Activated CD4-positive, alpha-beta T cell treated with anti-CD3 and anti-CD28 coated beads, Interleukin-2, Interleukin-6, amounts not matched to agents 100 ng/mL and 50 ng/mL, durations not matched to agents 16 hours and 8 hours (primary cell): ENCODE measurements around the gene SFTPA1.
"Not testable (repeated sequence)": the region's sequence is repeated elsewhere in the genome, so short reads cannot be mapped to it uniquely, and the experiment has no call there.

ENCODE experiments used
- DNase-seq: peaks from one replicate; pipeline ENCODE4 v3.0.0-alpha.2; 2020

Gene SFTPA1

DNA sequence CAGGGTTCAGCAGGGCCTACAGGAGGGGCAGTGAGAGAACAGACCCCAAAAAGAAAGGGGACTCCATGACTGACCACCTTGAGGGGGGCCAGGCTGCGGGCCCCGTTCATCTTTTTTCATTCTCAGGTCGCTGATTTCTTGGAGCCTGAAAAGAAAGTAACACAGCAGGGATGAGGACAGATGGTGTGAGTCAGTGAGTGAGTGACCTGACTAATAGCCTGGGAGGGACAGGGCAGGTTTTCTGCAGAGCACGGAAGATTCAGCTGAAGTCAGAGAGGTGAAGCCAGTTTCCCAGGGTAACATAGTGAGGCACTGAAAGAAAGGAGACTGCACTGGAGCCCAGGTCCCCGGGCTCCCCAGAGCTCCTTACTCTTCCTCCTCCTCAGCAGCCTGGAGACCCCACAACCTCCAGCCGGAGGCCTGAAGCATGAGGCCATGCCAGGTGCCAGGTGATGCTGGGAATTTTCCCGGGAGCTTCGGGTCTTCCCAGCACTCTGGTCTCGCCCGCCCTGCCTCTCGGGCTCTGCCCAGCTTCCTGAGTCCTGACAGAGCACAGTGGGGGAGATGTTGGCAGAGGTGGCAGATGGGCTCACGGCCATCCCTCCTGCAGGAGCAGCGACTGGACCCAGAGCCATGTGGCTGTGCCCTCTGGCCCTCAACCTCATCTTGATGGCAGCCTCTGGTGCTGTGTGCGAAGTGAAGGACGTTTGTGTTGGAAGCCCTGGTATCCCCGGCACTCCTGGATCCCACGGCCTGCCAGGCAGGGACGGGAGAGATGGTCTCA, 646 bp downstream of the SFTPA1 start:
- not testable (repeated sequence) for DNase-seq

DNA sequence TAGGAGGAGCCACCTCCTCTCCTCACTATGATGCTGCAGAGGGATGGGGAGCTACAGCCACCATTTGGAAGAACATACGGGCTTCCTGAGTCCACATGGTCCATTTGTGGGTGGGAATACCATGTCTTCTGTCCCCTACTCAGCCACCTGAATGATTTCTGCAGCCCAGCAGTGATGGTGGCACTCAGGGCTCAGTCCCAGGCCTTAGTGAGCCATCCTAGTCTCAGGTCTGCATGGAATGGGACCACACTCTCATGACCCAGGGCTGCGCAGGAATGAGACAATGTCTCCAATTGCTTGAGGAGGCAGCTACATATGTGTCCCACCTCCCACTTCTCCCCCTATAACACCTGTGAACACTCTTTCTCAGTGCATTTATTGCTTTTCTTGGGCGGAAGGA, 4.8 kb downstream of the SFTPA1 start:
- DNase-seq: no peak

DNA sequence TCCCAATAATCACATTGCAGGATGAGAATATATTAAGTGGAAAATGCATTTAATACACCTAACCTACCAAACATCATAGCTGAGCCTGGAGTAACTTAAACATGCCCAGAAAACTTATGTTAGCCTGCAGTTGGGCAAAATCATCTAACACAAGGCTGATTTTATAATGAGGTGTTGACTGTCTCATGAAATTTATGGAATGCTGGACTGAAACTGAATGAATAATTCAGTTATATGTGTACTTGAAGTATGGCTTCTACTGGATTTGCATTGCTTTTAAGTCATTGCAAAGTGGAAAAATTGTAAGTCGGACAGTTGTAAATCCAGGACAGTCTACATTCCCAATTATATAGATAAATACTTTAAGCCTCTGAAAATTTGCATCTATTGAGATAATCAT, 5.4 kb downstream of the SFTPA1 start:
- no peak for DNase-seq

DNA sequence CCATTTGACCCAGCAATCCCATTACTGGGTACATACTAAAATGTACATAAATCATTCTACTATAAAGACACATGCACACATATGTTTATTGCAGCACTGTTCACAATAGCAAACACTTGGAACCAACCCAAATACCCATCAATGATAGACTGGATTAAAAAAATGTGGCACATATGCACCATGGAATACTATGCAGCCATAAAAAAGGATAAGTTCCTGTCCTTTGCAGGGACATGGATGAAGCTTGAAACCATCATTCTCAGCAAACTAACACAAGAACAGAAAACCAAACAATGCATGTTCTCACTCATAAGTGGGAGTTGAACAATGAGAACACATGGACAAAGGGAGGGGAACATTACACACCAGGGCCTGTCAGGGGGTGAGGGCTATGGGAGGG, 12.9 kb downstream of the SFTPA1 start:
- not testable (repeated sequence) for DNase-seq

DNA sequence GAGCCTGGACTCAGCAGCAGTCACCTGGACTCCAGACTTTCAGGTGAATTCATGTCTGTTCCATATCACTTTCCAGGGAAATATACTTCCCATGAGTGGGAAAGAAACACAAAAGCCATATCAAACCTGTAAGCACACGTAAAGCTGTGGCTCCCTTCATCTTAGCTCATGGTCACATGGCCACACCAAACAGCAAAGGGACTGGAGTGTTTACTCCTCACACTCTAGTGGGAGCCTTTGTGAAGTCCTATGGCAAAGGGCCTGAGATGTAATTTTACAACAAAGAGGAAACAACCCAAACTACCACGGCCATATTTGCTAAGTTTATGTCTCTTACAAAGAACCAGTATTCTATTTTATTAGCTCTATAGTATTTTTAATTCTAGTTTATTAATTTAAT, 16.3 kb downstream of the SFTPA1 start:
- no peak for DNase-seq

DNA sequence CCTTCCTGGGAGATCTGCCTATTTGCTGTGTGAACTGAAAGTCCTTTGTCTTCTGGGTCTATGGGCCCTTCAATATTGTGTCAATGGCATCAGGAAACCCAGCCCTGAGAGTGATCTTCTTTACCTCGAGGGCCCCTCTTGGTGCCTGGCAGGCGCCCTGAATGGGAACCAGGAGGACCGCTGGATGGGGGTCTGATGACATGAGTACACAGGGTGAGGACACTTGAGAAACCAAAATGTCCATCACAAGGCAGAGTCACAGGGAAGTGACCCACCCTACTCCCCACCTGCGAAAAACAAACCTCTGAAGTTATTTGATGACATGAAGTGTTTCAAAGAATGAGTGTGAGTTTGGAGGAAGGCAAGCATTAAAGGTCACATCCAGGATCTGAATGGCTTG, 17.3 kb downstream of the SFTPA1 start:
- no peak for DNase-seq

DNA sequence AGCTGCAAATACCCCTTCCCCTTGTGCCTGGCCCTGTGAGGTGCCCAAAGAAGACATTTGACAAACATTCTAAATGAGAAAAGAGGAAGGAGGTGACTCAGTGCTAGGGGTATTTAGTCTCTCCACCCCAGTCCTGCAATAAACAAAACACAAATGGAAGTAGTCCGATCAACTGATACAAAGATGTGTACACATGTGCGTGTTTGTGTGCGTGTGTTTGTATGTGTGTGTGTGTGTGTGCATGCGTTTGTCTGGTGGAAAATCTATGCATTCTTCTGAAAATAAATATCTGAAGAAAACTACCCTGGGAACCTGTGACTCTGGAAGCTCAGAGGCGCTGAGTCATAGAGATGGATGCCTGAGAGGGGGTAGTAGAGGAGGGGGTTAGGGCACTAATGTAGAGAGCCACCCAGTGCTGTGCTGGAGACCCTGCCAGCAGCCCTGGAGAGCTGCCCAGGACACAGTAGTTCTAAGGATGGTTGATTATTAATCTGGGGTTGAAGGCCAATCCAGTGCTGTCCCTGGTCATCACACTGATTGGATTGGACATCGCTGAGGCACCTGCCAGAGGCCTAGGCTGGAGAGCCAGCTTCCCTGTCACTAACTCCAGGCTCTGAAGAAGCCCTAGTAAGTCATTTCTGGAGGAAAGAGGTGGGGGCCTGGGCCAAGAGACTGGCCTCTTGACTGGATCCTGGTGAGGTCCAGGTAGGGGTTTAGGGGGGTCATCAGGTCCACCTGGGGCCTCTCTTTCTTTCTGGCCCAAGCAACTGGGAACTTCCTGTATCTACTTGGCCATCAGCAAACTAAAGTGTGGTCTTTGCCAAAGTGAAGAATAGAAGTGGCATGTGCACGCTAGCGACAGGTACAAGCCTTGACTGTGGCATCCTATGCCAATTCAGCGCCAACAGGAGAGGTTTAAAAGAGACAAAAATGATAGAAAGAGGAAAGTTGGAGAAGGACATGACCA, 18.5 kb downstream of the SFTPA1 start:
- DNase-seq: no peak

DNA sequence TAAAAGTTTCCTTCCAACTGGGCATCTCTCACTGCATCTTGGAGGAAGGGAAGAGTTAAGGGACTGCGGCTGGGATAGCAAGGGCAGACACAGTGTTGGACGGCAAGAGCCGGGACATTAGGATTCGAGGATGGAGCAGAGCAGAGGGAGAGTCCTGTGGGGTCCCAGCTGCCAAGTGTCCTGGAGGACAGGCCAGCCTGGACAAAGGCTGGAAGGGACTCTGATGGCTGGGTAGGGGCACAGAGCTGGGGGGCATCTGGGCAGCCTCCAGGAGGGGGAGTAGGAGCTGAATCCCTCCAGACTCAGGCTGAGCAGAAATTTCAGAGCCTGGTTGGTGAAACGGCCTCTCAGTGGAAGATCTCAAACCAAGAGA, 19.2 kb downstream of the SFTPA1 start:
- no peak for DNase-seq

DNA sequence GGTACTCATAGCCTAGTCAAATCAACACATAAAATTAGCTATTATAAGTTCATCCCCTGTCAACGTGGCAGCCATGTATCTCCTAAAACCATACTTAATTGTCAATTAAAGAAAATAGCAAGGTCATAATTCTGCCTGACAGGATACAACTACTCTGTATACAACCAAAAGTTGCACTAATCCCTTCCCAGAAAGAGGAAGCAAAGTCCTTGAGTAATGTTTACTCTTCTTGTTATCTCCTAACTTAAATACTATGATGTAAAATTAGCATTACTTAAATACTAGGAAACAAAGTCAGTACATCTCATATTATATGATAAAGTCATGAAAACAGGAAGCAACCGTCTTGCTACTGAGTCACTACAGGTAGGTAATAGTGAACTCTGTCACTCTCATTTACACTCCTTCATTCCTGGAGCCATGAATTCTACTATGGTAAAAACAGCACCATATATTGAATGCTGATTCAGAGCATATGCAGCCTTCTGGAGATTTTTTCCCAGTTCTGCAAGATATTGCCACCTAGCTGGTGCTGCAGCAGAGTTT, 26.0 kb downstream of the SFTPA1 start:
- not testable (repeated sequence) for DNase-seq

DNA sequence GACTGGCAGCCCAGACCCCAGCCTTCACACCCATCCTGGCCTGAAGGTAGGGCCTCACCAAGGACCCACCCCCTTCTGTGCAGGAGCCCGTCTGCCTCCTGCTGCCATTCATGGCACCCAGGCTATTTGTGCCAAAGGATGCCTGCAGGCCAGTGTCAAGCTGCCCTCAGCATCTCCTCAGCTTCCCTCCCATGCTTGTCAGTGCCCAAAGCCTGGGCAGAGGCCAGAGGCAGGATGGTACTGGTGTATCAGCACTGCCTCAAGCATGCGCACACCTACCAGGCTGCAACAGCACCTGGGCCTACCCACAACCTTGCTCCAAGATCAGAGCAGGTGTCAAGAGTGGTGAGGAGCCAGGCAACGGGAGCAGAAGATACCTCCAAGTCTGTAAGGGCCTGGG, 27.6 kb downstream of the SFTPA1 start:
- no peak for DNase-seq

DNA sequence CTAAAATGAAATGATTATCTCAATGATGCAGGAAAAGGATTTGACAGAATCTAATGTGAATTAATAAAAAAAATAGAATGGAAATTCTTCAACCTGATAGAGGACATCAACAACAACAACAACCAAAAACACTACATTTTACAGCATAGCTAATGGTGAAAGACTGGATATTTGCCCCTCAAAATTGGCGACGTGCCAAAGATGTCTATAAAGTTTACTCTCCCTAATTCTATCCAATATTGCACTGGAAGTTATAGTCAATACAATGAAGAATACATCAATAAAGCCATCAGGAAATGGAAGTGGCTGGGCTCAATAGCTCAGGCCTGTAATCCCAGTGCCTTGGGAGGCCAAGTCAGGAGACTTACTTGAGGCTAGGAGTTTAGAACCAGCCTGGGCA, 42.0 kb downstream of the SFTPA1 start:
- not testable (repeated sequence) for DNase-seq

DNA sequence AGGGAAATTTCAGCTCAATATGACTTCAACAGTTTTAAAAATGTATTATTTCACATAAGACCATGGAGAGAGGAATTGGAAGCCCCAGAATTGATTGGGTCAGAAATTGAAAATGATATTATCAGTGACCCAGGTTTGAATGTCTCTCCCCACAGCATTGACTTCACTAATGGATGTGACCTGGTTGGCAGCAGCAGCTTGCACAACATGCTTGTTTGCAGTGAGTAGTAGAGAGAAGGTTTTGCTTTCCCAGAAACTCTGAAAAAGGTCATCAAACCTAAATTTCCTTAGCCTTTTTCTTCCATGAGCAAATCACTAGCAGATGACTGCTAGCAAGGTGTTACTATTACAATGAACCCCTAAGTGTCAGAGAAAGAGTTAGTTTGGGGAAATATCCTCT, 52.5 kb downstream of the SFTPA1 start:
- not testable (repeated sequence) for DNase-seq

DNA sequence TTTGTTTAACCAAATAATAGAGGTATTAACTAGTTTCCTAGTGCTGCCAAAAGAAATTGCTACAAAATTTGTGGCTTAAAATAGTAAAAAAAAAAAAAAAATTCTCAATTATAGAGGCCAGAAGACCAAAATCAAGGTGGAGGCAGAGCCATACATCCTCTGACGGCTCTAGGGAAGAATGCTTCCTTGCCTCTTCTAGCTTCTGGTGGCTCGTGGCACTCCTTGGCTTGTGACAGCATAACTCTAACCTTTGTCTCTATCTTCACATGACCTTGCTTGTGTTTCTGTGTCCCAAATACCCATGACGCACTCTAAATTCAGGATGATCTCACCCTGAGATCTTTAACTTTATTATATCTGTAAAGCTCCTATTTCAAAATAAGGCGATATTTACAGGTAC, 53.9 kb downstream of the SFTPA1 start:
- DNase-seq: not testable (repeated sequence)
